HEK293 (cell line): ENCODE results near the gene PDXDC1.

Source experiments
- CTCF ChIA-PET: fragments of 350-600 bp; formaldehyde crosslinking; extraction: SDS; loops from one replicate; lab custom pipeline; 2021; ENCODE audit warnings: antibody characterized with exemption; lab: Yijun Ruan, JAX
- POLR2A ChIA-PET: fragments of 300-600 bp; formaldehyde crosslinking; extraction: SDS; loops from one replicate; lab custom pipeline; 2020; ENCODE audit warnings: antibody characterized with exemption, inconsistent platforms; lab: Yijun Ruan, JAX
- H3K27ac ChIP-seq: fragments of 200-500 bp; sonication (Bioruptor generic); 2 replicates; pipeline ENCODE4 v1.5.1; 2014; ENCODE audit warnings: low read depth, low read length, control low read depth, inconsistent platforms; ENCODE audit errors: extremely low read depth
- H3K36me3 ChIP-seq, 2 experiments: fragments of 200-500 bp in 1 of 2; sonication (Bioruptor generic) in 1 of 2; 1 replicate in 1 of 2; 2 replicates in 1 of 2; pipeline ENCODE4 v1.5.1; 2014 to 2017; ENCODE audit warnings: inconsistent platforms in 2 of 2, low read length in 2 of 2; ENCODE audit not compliant: control insufficient read depth in 2 of 2, insufficient read depth in 1 of 2
- H3K4me1 ChIP-seq: fragments of 200-500 bp; sonication (Bioruptor generic); 2 replicates; pipeline ENCODE4 v1.5.1; 2014; ENCODE audit warnings: mild to moderate bottlenecking, low read length, inconsistent platforms; ENCODE audit not compliant: control insufficient read depth, insufficient read depth
- H3K4me3 ChIP-seq: 2 replicates; pipeline ENCODE4 v1.5.1; 2011; ENCODE audit warnings: low read depth, mild to moderate bottlenecking, control low read depth, low read length, moderate library complexity
- H3K9me3 ChIP-seq: fragments of 200-500 bp; sonication (Bioruptor generic); 2 replicates; pipeline ENCODE4 v1.5.1; 2014; ENCODE audit warnings: low read depth, low read length, inconsistent platforms; ENCODE audit not compliant: control insufficient read depth, insufficient read depth
- KLF1 ChIP-seq: fragments of 450-650 bp; formaldehyde crosslinking; IDR thresholded peaks from 2 replicates; pipeline ENCODE4 v1.5.1; 2016; ENCODE audit warnings: missing biosample characterization, missing genetic modification characterization
- MYNN ChIP-seq: fragments of 450-650 bp; formaldehyde crosslinking; IDR thresholded peaks from 2 replicates; pipeline ENCODE4 v1.5.1; 2016; ENCODE audit warnings: missing biosample characterization, missing genetic modification characterization, borderline replicate concordance
- ZBTB1 ChIP-seq: fragments of 450-650 bp; formaldehyde crosslinking; IDR thresholded peaks from 2 replicates; pipeline ENCODE4 v1.5.1; 2016; ENCODE audit warnings: missing biosample characterization, missing genetic modification characterization
- ZEB2 ChIP-seq: fragments of 450-650 bp; formaldehyde crosslinking; IDR thresholded peaks from 2 replicates; pipeline ENCODE4 v1.5.1; 2016; ENCODE audit warnings: missing biosample characterization, missing genetic modification characterization
- ZFP41 ChIP-seq: fragments of 450-650 bp; formaldehyde crosslinking; IDR thresholded peaks from 2 replicates; pipeline ENCODE4 v1.5.1; 2016; ENCODE audit warnings: missing biosample characterization, missing genetic modification characterization, borderline replicate concordance
- ZNF146 ChIP-seq: fragments of 450-650 bp; formaldehyde crosslinking; IDR thresholded peaks from 2 replicates; pipeline ENCODE4 v1.5.1; 2016; ENCODE audit warnings: missing biosample characterization, missing genetic modification characterization
- ZNF184 ChIP-seq: fragments of 450-650 bp; IDR thresholded peaks from 2 replicates; pipeline ENCODE4 v1.5.1; 2018; ENCODE audit warnings: missing biosample characterization, mild to moderate bottlenecking, missing genetic modification characterization
- ZNF223 ChIP-seq: fragments of 450-650 bp; formaldehyde crosslinking; IDR thresholded peaks from 2 replicates; pipeline ENCODE4 v1.5.1; 2016; ENCODE audit warnings: missing biosample characterization, missing genetic modification characterization
- ZNF324 ChIP-seq: fragments of 450-650 bp; formaldehyde crosslinking; IDR thresholded peaks from 2 replicates; pipeline ENCODE4 v1.5.1; 2016; ENCODE audit warnings: missing biosample characterization, missing genetic modification characterization
- ZNF530 ChIP-seq: fragments of 450-650 bp; formaldehyde crosslinking; IDR thresholded peaks from 2 replicates; pipeline ENCODE4 v1.5.1; 2016; ENCODE audit warnings: low read depth, missing biosample characterization, missing genetic modification characterization
- ZNF626 ChIP-seq: fragments of 450-650 bp; sonication (Bioruptor Pico); formaldehyde crosslinking; IDR thresholded peaks from 2 replicates; pipeline ENCODE4 v1.5.1; 2018; ENCODE audit warnings: missing biosample characterization, missing genetic modification characterization, inconsistent platforms
- ZNF629 ChIP-seq: fragments of 450-650 bp; formaldehyde crosslinking; IDR thresholded peaks from 2 replicates; pipeline ENCODE4 v1.5.1; 2017; ENCODE audit warnings: missing biosample characterization, missing genetic modification characterization
- ZNF660 ChIP-seq: fragments of 450-650 bp; IDR thresholded peaks from 2 replicates; pipeline ENCODE4 v1.5.1; 2018; ENCODE audit warnings: missing biosample characterization, mild to moderate bottlenecking, missing genetic modification characterization
- ZNF776 ChIP-seq: fragments of 450-650 bp; formaldehyde crosslinking; IDR thresholded peaks from 2 replicates; pipeline ENCODE4 v1.5.0; 2017; ENCODE audit warnings: missing biosample characterization, missing genetic modification characterization, borderline replicate concordance
- ZNF830 ChIP-seq: fragments of 450-650 bp; IDR thresholded peaks from 2 replicates; pipeline ENCODE4 v1.5.0; 2018; ENCODE audit warnings: missing biosample characterization, missing genetic modification characterization, low read depth, mild to moderate bottlenecking, moderate library complexity
- TF ChIP-seq, protein P1 (sequence below): fragments of 450-650 bp; formaldehyde crosslinking; IDR thresholded peaks from 2 replicates; pipeline ENCODE4 v1.5.1; 2016; ENCODE audit warnings: missing biosample characterization, missing genetic modification characterization
- TF ChIP-seq, protein P2 (sequence below): fragments of 450-650 bp; formaldehyde crosslinking; IDR thresholded peaks from 2 replicates; pipeline ENCODE4 v1.5.1; 2016; ENCODE audit warnings: missing biosample characterization, missing genetic modification characterization
- TF ChIP-seq, protein P3 (sequence below): fragments of 450-650 bp; formaldehyde crosslinking; IDR thresholded peaks from 2 replicates; pipeline ENCODE4 v1.5.1; 2017; ENCODE audit warnings: missing biosample characterization, mild to moderate bottlenecking, missing genetic modification characterization, moderate library complexity

PDXDC1 gene

GRCh38 chr16:15052747-15053476, 78.1 kb downstream of the PDXDC1 start:
- no peak overlapping the region for H3K27ac ChIP-seq
- no peak for TF ChIP-seq ZEB2 (tag by site-specific recombination)
- TF ChIP-seq ZBTB1 (tag by site-specific recombination): no peak
- TF ChIP-seq ZNF324: no peak
- TF ChIP-seq, protein P1, sequence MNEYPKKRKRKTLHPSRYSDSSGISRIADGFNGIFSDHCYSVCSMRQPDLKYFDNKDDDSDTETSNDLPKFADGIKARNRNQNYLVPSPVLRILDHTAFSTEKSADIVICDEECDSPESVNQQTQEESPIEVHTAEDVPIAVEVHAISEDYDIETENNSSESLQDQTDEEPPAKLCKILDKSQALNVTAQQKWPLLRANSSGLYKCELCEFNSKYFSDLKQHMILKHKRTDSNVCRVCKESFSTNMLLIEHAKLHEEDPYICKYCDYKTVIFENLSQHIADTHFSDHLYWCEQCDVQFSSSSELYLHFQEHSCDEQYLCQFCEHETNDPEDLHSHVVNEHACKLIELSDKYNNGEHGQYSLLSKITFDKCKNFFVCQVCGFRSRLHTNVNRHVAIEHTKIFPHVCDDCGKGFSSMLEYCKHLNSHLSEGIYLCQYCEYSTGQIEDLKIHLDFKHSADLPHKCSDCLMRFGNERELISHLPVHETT: no peak
- H3K36me3 ChIP-seq: no peaks in the 10 kb centered on the region
- POLR2A ChIA-PET: no interaction called here
- no peaks in the 10 kb centered on the region for H3K9me3 ChIP-seq
- no peaks in the 10 kb centered on the region for H3K4me1 ChIP-seq
- no peak overlapping the region for H3K4me3 ChIP-seq
- CTCF ChIA-PET: no interaction called here

GRCh38 chr16:15053904-15054303, 79.1 kb downstream of the PDXDC1 start:
- H3K4me1 ChIP-seq: no peaks in the 10 kb centered on the region
- no peak overlapping the region for H3K4me3 ChIP-seq
- peaks cover 3 to 4% of the 10 kb centered on the region in 2 experiments; a peak in 2 of 3 replicates for H3K36me3 ChIP-seq
- TF ChIP-seq MYNN (no peak), ZFP41 (no peak), ZNF146 (0 out of 2 replicates have a peak, but pooled peaks have one; percentile 4), KLF1 (no peak), ZNF626 (no peak), ZNF660 (tag by site-specific recombination) (no peak), ZNF223 (tag by site-specific recombination) (no peak), ZNF830 (tag by site-specific recombination) (no peak), ZNF184 (no peak)
- H3K27ac ChIP-seq: no peak overlapping the region
- POLR2A ChIA-PET: no interaction called here
- CTCF ChIA-PET: no interaction called here
- no peaks in the 10 kb centered on the region for H3K9me3 ChIP-seq

DNA sequence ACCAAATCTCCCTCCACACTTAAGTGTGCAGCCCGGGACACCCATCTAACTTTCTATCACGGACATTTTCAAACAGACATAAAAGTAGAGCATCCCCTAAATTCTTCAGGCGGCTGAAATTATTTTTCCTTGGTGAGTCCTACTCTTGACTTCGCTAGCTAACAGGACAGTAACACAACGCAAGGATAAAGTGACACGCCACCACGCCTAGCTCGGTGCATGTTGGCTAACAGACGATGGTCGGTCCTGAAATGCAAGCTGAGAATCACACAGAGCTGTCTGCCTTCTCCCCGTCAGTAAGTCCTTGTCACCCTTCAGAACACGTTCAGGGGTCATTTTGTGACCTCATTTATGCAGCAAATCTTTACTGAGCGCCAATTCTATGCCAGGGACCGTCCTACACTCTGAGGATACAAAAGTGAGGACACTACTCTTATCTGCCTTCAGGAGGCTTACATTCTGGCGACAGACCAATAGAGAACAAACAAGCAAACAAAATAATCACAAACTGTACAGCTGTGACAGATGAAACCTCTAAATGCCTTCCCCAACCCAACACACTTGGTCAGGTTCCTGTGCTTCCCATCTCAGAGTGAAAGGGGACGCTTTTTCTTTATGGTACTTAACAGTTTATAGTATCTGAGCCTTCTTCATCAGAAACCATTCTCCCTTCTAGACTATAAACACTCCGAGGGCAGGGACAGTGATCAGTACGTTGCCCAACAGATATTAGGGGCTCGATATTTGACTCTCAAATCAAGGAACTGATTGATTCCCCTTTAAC, 79.7 kb downstream of the PDXDC1 start:
- CTCF ChIA-PET: no interaction called here
- H3K4me1 ChIP-seq: no peaks in the 10 kb centered on the region
- no peaks in the 10 kb centered on the region for H3K9me3 ChIP-seq
- no peak overlapping the region for H3K27ac ChIP-seq
- POLR2A ChIA-PET: no interaction called here
- H3K36me3 ChIP-seq: peaks cover 3 to 10% of the 10 kb centered on the region in 2 experiments; a peak in 2 of 3 replicates
- TF ChIP-seq ZNF629: no peak
- TF ChIP-seq ZBTB1 (tag by site-specific recombination): no peak
- TF ChIP-seq, protein P2, sequence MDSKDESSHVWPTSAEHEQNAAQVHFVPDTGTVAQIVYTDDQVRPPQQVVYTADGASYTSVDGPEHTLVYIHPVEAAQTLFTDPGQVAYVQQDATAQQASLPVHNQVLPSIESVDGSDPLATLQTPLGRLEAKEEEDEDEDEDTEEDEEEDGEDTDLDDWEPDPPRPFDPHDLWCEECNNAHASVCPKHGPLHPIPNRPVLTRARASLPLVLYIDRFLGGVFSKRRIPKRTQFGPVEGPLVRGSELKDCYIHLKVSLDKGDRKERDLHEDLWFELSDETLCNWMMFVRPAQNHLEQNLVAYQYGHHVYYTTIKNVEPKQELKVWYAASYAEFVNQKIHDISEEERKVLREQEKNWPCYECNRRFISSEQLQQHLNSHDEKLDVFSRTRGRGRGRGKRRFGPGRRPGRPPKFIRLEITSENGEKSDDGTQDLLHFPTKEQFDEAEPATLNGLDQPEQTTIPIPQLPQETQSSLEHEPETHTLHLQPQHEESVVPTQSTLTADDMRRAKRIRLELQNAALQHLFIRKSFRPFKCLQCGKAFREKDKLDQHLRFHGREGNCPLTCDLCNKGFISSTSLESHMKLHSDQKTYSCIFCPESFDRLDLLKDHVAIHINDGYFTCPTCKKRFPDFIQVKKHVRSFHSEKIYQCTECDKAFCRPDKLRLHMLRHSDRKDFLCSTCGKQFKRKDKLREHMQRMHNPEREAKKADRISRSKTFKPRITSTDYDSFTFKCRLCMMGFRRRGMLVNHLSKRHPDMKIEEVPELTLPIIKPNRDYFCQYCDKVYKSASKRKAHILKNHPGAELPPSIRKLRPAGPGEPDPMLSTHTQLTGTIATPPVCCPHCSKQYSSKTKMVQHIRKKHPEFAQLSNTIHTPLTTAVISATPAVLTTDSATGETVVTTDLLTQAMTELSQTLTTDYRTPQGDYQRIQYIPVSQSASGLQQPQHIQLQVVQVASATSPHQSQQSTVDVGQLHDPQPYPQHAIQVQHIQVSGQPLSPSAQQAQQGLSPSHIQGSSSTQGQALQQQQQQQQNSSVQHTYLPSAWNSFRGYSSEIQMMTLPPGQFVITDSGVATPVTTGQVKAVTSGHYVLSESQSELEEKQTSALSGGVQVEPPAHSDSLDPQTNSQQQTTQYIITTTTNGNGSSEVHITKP (tag by site-specific recombination): peak; percentile 48
- no peak for TF ChIP-seq ZNF776
- TF ChIP-seq ZNF530: no peak
- TF ChIP-seq, protein P3, sequence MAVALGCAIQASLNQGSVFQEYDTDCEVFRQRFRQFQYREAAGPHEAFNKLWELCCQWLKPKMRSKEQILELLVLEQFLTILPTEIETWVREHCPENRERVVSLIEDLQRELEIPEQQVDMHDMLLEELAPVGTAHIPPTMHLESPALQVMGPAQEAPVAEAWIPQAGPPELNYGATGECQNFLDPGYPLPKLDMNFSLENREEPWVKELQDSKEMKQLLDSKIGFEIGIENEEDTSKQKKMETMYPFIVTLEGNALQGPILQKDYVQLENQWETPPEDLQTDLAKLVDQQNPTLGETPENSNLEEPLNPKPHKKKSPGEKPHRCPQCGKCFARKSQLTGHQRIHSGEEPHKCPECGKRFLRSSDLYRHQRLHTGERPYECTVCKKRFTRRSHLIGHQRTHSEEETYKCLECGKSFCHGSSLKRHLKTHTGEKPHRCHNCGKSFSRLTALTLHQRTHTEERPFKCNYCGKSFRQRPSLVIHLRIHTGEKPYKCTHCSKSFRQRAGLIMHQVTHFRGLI (tag by site-specific recombination): no peak
- peak overlapping the region; percentile 74 for H3K4me3 ChIP-seq
